B cell (primary cell): ENCODE measurements around the gene BHMT2. TPM values are rescaled to one million over a fixed set of nuclear protein-coding genes. Genes with fewer than 3 reads are reported as not detected.

Experiments
- ATAC-seq: fragments of 200-7000 bp; cut with Tn5 transposase; one replicate; pipeline ENCODE4 v1.10.0; 2021; ENCODE audit warnings: low read depth, mild to moderate bottlenecking, moderate number of reproducible peaks, moderate library complexity
- CTCF ChIA-PET: fragments of 350-600 bp; sonication (Branson Sonifier 250); formaldehyde crosslinking; loops from one replicate; lab custom pipeline; 2021; ENCODE audit warnings: antibody characterized with exemption, inconsistent platforms; lab: Charles Lee
- POLR2A ChIA-PET: fragments of 350-600 bp; sonication (Branson Sonifier 250); formaldehyde crosslinking; loops from one replicate; lab custom pipeline; 2021; ENCODE audit warnings: antibody characterized with exemption; lab: Charles Lee
- DNase-seq: peaks from one replicate; pipeline ENCODE4 v3.0.0; 2013
- H2AFZ ChIP-seq: 2 replicates; pipeline ENCODE4 v1.6.1; 2012; ENCODE audit warnings: mild to moderate bottlenecking, low read depth, low read length; ENCODE audit not compliant: insufficient read depth, poor library complexity, severe bottlenecking
- H3K27ac ChIP-seq, 2 donors: 1 replicate in 1 of 2; 2 replicates in 1 of 2; pipeline ENCODE4 v1.5.1; 2012 to 2013; ENCODE audit warnings: low read length in 2 of 2, mild to moderate bottlenecking in 2 of 2, moderate library complexity in 1 of 2
- H3K27me3 ChIP-seq, 4 experiments: fragments of 200-600 bp in 1 of 4; sonication (generic) in 1 of 4; replicated peaks in 1 of 4; 1 replicate in 2 of 4; 2 replicates in 2 of 4; pipeline versions ENCODE4 v1.6.1 to v1.7.0; 2013 to 2016; ENCODE audit warnings: low read length in 3 of 4, mild to moderate bottlenecking in 2 of 4, mixed read lengths in 1 of 4, moderate library complexity in 1 of 4; ENCODE audit not compliant: insufficient read depth in 4 of 4, control insufficient read depth in 3 of 4; ENCODE audit errors: control extremely low read depth in 1 of 4
- H3K36me3 ChIP-seq, 2 experiments: replicated peaks in 1 of 2; 1 replicate in 1 of 2; 2 replicates in 1 of 2; pipeline versions ENCODE4 v1.6.1 to v1.7.1; 2013; ENCODE audit warnings: low read length in 1 of 2; ENCODE audit not compliant: insufficient read depth in 2 of 2, control insufficient read depth in 1 of 2; ENCODE audit errors: control extremely low read depth in 1 of 2, extremely low read depth in 1 of 2
- H3K4me1 ChIP-seq, 2 donors: fragments of 200-600 bp in 1 of 2; sonication (generic) in 1 of 2; 1 replicate in 1 of 2; 2 replicates in 1 of 2; pipeline versions ENCODE4 v1.5.1 to v1.6.1; 2013 to 2017; ENCODE audit warnings: low read length in 2 of 2; ENCODE audit not compliant: control insufficient read depth in 2 of 2, insufficient read depth in 2 of 2
- H3K4me2 ChIP-seq: replicated peaks from 2 replicates; pipeline ENCODE3; 2012; ENCODE audit warnings: mild to moderate bottlenecking, low read depth, low read length; ENCODE audit not compliant: poor library complexity, severe bottlenecking
- H3K4me3 ChIP-seq, 5 experiments: fragments of 200-600 bp in 1 of 5; sonication (generic) in 1 of 5; 1 replicate in 3 of 5; 2 replicates in 2 of 5; pipeline versions ENCODE4 v1.5.1 to v1.7.0; 2011 to 2016; ENCODE audit warnings: low read length in 4 of 5, mild to moderate bottlenecking in 4 of 5, low read depth in 2 of 5, control low read depth in 1 of 5, moderate library complexity in 1 of 5; ENCODE audit not compliant: insufficient read depth in 1 of 5; ENCODE audit errors: control extremely low read depth in 1 of 5, extremely low read depth in 1 of 5
- H3K79me2 ChIP-seq: fragments of 200-600 bp; sonication (generic); one replicate; pipeline ENCODE4 v1.6.0; 2016; ENCODE audit warnings: low read length; ENCODE audit not compliant: control insufficient read depth, insufficient read depth
- H3K9ac ChIP-seq: fragments of 200-600 bp; sonication (generic); 2 replicates; pipeline ENCODE4 v1.6.1; 2017; ENCODE audit warnings: mild to moderate bottlenecking, low read length, moderate library complexity
- H3K9me3 ChIP-seq, 3 donors: one replicate each; pipeline versions ENCODE4 v1.6.1 to v1.7.1; 2013; ENCODE audit warnings: low read length in 2 of 3; ENCODE audit not compliant: control insufficient read depth in 2 of 3, insufficient read depth in 1 of 3; ENCODE audit errors: control extremely low read depth in 1 of 3
- H4K20me1 ChIP-seq: 2 replicates; pipeline ENCODE4 v1.6.0; 2012; ENCODE audit warnings: mild to moderate bottlenecking, low read length; ENCODE audit not compliant: insufficient read depth, control insufficient read depth, poor library complexity, severe bottlenecking
- H3K27ac Mint-ChIP-seq: one replicate; pipeline ENCODE4 v1.8.0; 2021; ENCODE audit warnings: mixed read lengths
- H3K27me3 Mint-ChIP-seq: one replicate; pipeline ENCODE4 v1.8.0; 2021; ENCODE audit warnings: mixed read lengths
- H3K4me1 Mint-ChIP-seq: one replicate; pipeline ENCODE4 v1.8.0; 2021; ENCODE audit warnings: mixed read lengths
- H3K4me3 Mint-ChIP-seq: one replicate; pipeline ENCODE4 v1.8.0; 2021; ENCODE audit warnings: mixed read lengths
- H3K9me3 Mint-ChIP-seq: one replicate; pipeline ENCODE4 v1.8.0; 2022; ENCODE audit warnings: mixed read lengths; ENCODE audit not compliant: insufficient read depth
- CTCF ChIP-seq: fragments of 200-600 bp; IDR thresholded peaks from one replicate; pipeline ENCODE4 v1.8.0; 2022; ENCODE audit warnings: antibody characterized with exemption, mild to moderate bottlenecking
- EZH2 ChIP-seq: IDR thresholded peaks from 2 replicates; pipeline ENCODE4 v1.6.1; 2012; ENCODE audit warnings: borderline replicate concordance, low read depth, mild to moderate bottlenecking, moderate library complexity, low read length; ENCODE audit not compliant: insufficient read depth, poor library complexity, severe bottlenecking
- WGBS: methylation state at CpG from one replicate; pipeline ENCODE4 v1.1.5; 2013; ENCODE audit warnings: missing lambda C conversion rate; ENCODE audit not compliant: insufficient coverage; 5-methylcytosine and 5-hydroxymethylcytosine counted together
- intact Hi-C: fragments of 100-400 bp; cut with micrococcal nuclease; formaldehyde crosslinking; loops from one replicate; pipeline ENCODE4 v1.10.0; 2022
- polyA plus RNA-seq: library from polyadenylated mRNA; depleted of rRNA; stranded (reverse); fragments of >200 nt; gene quantifications from 2 replicates; pipeline ENCODE4 v1.2.3, GENCODE V29; 2012
- total RNA-seq, 2 donors: library from RNA; stranded (reverse); fragments of 120-200 nt in 1 of 2; gene quantifications; 1 replicate in 1 of 2; 2 replicates in 1 of 2; pipeline versions ENCODE4 v1.2.3 to v1.2.4, GENCODE V29; 2013 to 2022

Gene BHMT2
- total and polyA plus RNA-seq, 2 donors (not counting 1 experiment from before 2014, with no cell fraction given), result not detected

GRCh38 chr5:79107020-79107796 lies 37.6 kb downstream of the BHMT2 start:
- Histone ChIP-seq H3K27me3 (peaks cover 0 to 33% (median 13%) of the 10 kb centered on the region in 4 experiments), H3K36me3 (no peaks in the 10 kb centered on the region), H3K9me3 (no peaks in the 10 kb centered on the region), H3K4me3 (no peak overlapping the region), H3K27ac (no peak overlapping the region), H4K20me1 (no peaks in the 10 kb centered on the region), H3K4me2 (no peak overlapping the region), H2AFZ (no peak overlapping the region), H3K79me2 (no peaks in the 10 kb centered on the region), H3K9ac (no peak overlapping the region), H3K4me1 (no peaks in the 10 kb centered on the region)
- ATAC-seq (no peak), DNase-seq (no peak)
- H3K27ac Mint-ChIP-seq, result no peak overlapping the region
- peaks cover 60% of the 10 kb centered on the region for H3K27me3 Mint-ChIP-seq
- no peak for TF ChIP-seq CTCF
- TF ChIP-seq EZH2, result no peak
- WGBS, result 57% methylated on average over 6 of the region's 7 CpGs
- POLR2A ChIA-PET, result no interaction called here
- no peaks in the 10 kb centered on the region for H3K9me3 Mint-ChIP-seq
- CTCF ChIA-PET, result interaction anchor here (0.6 to 2.7 kb wide), 5 partner anchors 26 to 521 kb away, joined by 3 to 12 read pairs (median 4); no protein-coding TSS in a partner anchor
- no peak overlapping the region for H3K4me3 Mint-ChIP-seq
- H3K4me1 Mint-ChIP-seq, result no peaks in the 10 kb centered on the region
- intact Hi-C loops, result no loop called here

- Mint-ChIP-seq H3K4me3 (no peak overlapping the region), H3K4me1 (no peaks in the 10 kb centered on the region), H3K27ac (no peak overlapping the region), H3K9me3 (no peaks in the 10 kb centered on the region), H3K27me3 (peaks cover 65% of the 10 kb centered on the region)
- TF ChIP-seq EZH2, result no peak
- TF ChIP-seq CTCF, result no peak
- POLR2A ChIA-PET, result no interaction called here
- H3K4me1 ChIP-seq, result no peaks in the 10 kb centered on the region
- no peak overlapping the region for H3K27ac ChIP-seq
- DNase-seq (no peak), ATAC-seq (no peak)
- peaks cover 0 to 36% (median 14%) of the 10 kb centered on the region in 4 experiments for H3K27me3 ChIP-seq
- no peaks in the 10 kb centered on the region for H3K9me3 ChIP-seq
- H3K79me2 ChIP-seq, result no peaks in the 10 kb centered on the region
- no peaks in the 10 kb centered on the region for H4K20me1 ChIP-seq
- CTCF ChIA-PET, result interaction anchor here (2.1 kb wide), 1 partner anchor 24 kb away, joined by 9 read pairs; no protein-coding TSS in a partner anchor
- intact Hi-C loops, result no loop called here
- no peak overlapping the region for H3K9ac ChIP-seq
- no peak overlapping the region for H3K4me3 ChIP-seq
- H3K36me3 ChIP-seq, result no peaks in the 10 kb centered on the region
- 73% methylated on average over 2 of the region's 3 CpGs for WGBS
- no peak overlapping the region for H3K4me2 ChIP-seq
- no peak overlapping the region for H2AFZ ChIP-seq
Measured at GRCh38 chr5:79108086-79108485, 38.5 kb downstream of the BHMT2 start.
